ENCODE measurements around the gene CLCN1. TPM values are rescaled to one million over a fixed set of nuclear protein-coding genes. Genes with fewer than 3 reads are reported as not detected.

The CLCN1 gene
- total RNA-seq, 8 experiments from 2014 or later = 0.07 to 0.28 (median 0.15) TPM; not detected in 2

GRCh38 chr7:143299346-143299745 lies 16.6 kb upstream of the CLCN1 start:
- WGBS, 10 experiments = 17 to 100% (median 78%) methylated on average over 1 to 2 of the region's 2 CpGs; no CpG with 5 or more reads in 4 of the 10 experiments
- H3K4me3 ChIP-seq = no peak overlapping the region
- in situ Hi-C loops (cut with MboI; ENCODE audit: low pct_unique_long_range_greater_than_20kb in 2 of 9, low sequenced_read_pairs in 9 of 9, unreplicated experiment in 9 of 9) = loop anchor here in 1 of 9 experiments (25.0 kb wide), 1 partner anchor 88 kb away; the partner anchor contains the start of gene ZYX
- no peak overlapping the region for H3K27ac ChIP-seq
- no peak for ATAC-seq (replicated peaks in 6 of 8)
- no peaks in the 10 kb centered on the region for H3K4me1 ChIP-seq (replicated peaks in 1 of 2)

- H3K27ac ChIP-seq = no peak overlapping the region
- in situ Hi-C loops (cut with MboI; ENCODE audit: low pct_unique_long_range_greater_than_20kb in 2 of 9, low sequenced_read_pairs in 9 of 9, unreplicated experiment in 9 of 9) = loop anchor here in 1 of 9 experiments (25.0 kb wide), 1 partner anchor 87 kb away; the partner anchor contains the start of gene ZYX
- no peaks in the 10 kb centered on the region for H3K4me1 ChIP-seq (replicated peaks in 1 of 2)
- 60 to 100% (median 83%) methylated on average over 1 to 7 of the region's 8 CpGs; no CpG with 5 or more reads in 3 of the 10 experiments for WGBS, 10 experiments
- H3K4me3 ChIP-seq = no peak overlapping the region
- peak in 2 of 8 experiments; percentile 39 to 64 for ATAC-seq (replicated peaks in 6 of 8)
Measured at GRCh38 chr7:143299840-143300239, 16.1 kb upstream of the CLCN1 start.

- H3K4me3 ChIP-seq = no peak overlapping the region
- no peak overlapping the region for H3K27ac ChIP-seq
- in situ Hi-C loops (cut with MboI; ENCODE audit: low pct_unique_long_range_greater_than_20kb in 2 of 9, low sequenced_read_pairs in 9 of 9, unreplicated experiment in 9 of 9) = no loop called here
- WGBS, 10 experiments = 86 to 100% (median 98%) methylated on average over 5 to 8 of the region's 8 CpGs; no CpG with 5 or more reads in 2 of the 10 experiments
- ATAC-seq (replicated peaks in 6 of 8) = no peak
- no peaks in the 10 kb centered on the region for H3K4me1 ChIP-seq (replicated peaks in 1 of 2)
Measured at GRCh38 chr7:143300959-143301935, 14.7 kb upstream of the CLCN1 start.

- no peak for ATAC-seq (replicated peaks in 6 of 8)
- in situ Hi-C loops (cut with MboI; ENCODE audit: low pct_unique_long_range_greater_than_20kb in 2 of 9, low sequenced_read_pairs in 9 of 9, unreplicated experiment in 9 of 9) = no loop called here
- Histone ChIP-seq H3K4me1 (replicated peaks in 1 of 2) (no peaks in the 10 kb centered on the region), H3K4me3 (no peak overlapping the region), H3K27ac (no peak overlapping the region)
- 86 to 100% (median 98%) methylated on average over 1 to 10 of the region's 10 CpGs for WGBS, 10 experiments
Measured at GRCh38 chr7:143303733-143304132, 12.2 kb upstream of the CLCN1 start.

- H3K27ac ChIP-seq = no peak overlapping the region
- WGBS, 10 experiments = 79 to 100% (median 97%) methylated on average over 1 to 6 of the region's 6 CpGs; no CpG with 5 or more reads in 6 of the 10 experiments
- in situ Hi-C loops (cut with MboI; ENCODE audit: low pct_unique_long_range_greater_than_20kb in 2 of 9, low sequenced_read_pairs in 9 of 9, unreplicated experiment in 9 of 9) = no loop called here
- ATAC-seq (replicated peaks in 6 of 8) = no peak
- no peaks in the 10 kb centered on the region for H3K4me1 ChIP-seq (replicated peaks in 1 of 2)
- H3K4me3 ChIP-seq = no peak overlapping the region
Measured at GRCh38 chr7:143304938-143305337, 11.0 kb upstream of the CLCN1 start.

- in situ Hi-C loops (cut with MboI; ENCODE audit: low pct_unique_long_range_greater_than_20kb in 2 of 9, low sequenced_read_pairs in 9 of 9, unreplicated experiment in 9 of 9) = no loop called here
- Histone ChIP-seq H3K4me3 (no peak overlapping the region), H3K4me1 (replicated peaks in 1 of 2) (no peaks in the 10 kb centered on the region), H3K27ac (no peak overlapping the region)
- peak in 3 of 8 experiments; percentile 77 to 87 (median 82) for ATAC-seq (replicated peaks in 6 of 8)
- WGBS, 10 experiments = 52 to 100% (median 89%) methylated on average over 1 to 9 of the region's 10 CpGs
Measured at GRCh38 chr7:143305423-143306070, 10.4 kb upstream of the CLCN1 start.

GRCh38 chr7:143308632-143309031 lies 7.3 kb upstream of the CLCN1 start:
- in situ Hi-C loops (cut with MboI; ENCODE audit: low pct_unique_long_range_greater_than_20kb in 2 of 9, low sequenced_read_pairs in 9 of 9, unreplicated experiment in 9 of 9) = no loop called here
- H3K4me1 ChIP-seq (replicated peaks in 1 of 2) = no peaks in the 10 kb centered on the region
- 83 to 100% (median 100%) methylated on average over 1 to 2 of the region's 2 CpGs; no CpG with 5 or more reads in 1 of the 10 experiments for WGBS, 10 experiments
- H3K4me3 ChIP-seq = no peak overlapping the region
- no peak overlapping the region for H3K27ac ChIP-seq
- ATAC-seq (replicated peaks in 6 of 8) = no peak

GRCh38 chr7:143314127-143314526 lies 1.8 kb upstream of the CLCN1 start:
- no peak overlapping the region for H3K27ac ChIP-seq
- H3K4me3 ChIP-seq = no peak overlapping the region
- no peaks in the 10 kb centered on the region for H3K4me1 ChIP-seq (replicated peaks in 1 of 2)
- no peak for ATAC-seq (replicated peaks in 6 of 8)
- in situ Hi-C loops (cut with MboI; ENCODE audit: low pct_unique_long_range_greater_than_20kb in 2 of 9, low sequenced_read_pairs in 9 of 9, unreplicated experiment in 9 of 9) = no loop called here

- H3K4me1 ChIP-seq (replicated peaks in 1 of 2) = no peaks in the 10 kb centered on the region
- no peak overlapping the region for H3K27ac ChIP-seq
- ATAC-seq (replicated peaks in 6 of 8) = no peak
- WGBS, 10 experiments = 70 to 100% (median 93%) methylated on average over 2 to 4 of the region's 4 CpGs; no CpG with 5 or more reads in 5 of the 10 experiments
- no peak overlapping the region for H3K4me3 ChIP-seq
- in situ Hi-C loops (cut with MboI; ENCODE audit: low pct_unique_long_range_greater_than_20kb in 2 of 9, low sequenced_read_pairs in 9 of 9, unreplicated experiment in 9 of 9) = no loop called here
Measured at GRCh38 chr7:143316492-143316891, 581 bp downstream of the CLCN1 start.

GRCh38 chr7:143318661-143319060 lies 2.8 kb downstream of the CLCN1 start:
- peaks cover 7 to 9% of the 10 kb centered on the region in 2 donors for H3K4me1 ChIP-seq (replicated peaks in 1 of 2)
- no peak overlapping the region for H3K4me3 ChIP-seq
- ATAC-seq (replicated peaks in 6 of 8) = no peak
- 0 to 100% (median 80%) methylated on average over 1 to 5 of the region's 5 CpGs; no CpG with 5 or more reads in 3 of the 10 experiments for WGBS, 10 experiments
- in situ Hi-C loops (cut with MboI; ENCODE audit: low pct_unique_long_range_greater_than_20kb in 2 of 9, low sequenced_read_pairs in 9 of 9, unreplicated experiment in 9 of 9) = no loop called here
- no peak overlapping the region for H3K27ac ChIP-seq

GRCh38 chr7:143320620-143321019 lies 4.7 kb downstream of the CLCN1 start:
- H3K4me1 ChIP-seq (replicated peaks in 1 of 2) = peaks cover 8 to 9% of the 10 kb centered on the region in 2 donors
- WGBS, 10 experiments = 22 to 100% (median 67%) methylated on average over 1 to 6 of the region's 9 CpGs; no CpG with 5 or more reads in 3 of the 10 experiments
- ATAC-seq (replicated peaks in 6 of 8) = peak in 2 of 8 experiments; percentile 38 to 51
- H3K27ac ChIP-seq = no peak overlapping the region
- in situ Hi-C loops (cut with MboI; ENCODE audit: low pct_unique_long_range_greater_than_20kb in 2 of 9, low sequenced_read_pairs in 9 of 9, unreplicated experiment in 9 of 9) = no loop called here
- no peak overlapping the region for H3K4me3 ChIP-seq

GRCh38 chr7:143321242-143321641 lies 5.3 kb downstream of the CLCN1 start:
- H3K27ac ChIP-seq = no peak overlapping the region
- in situ Hi-C loops (cut with MboI; ENCODE audit: low pct_unique_long_range_greater_than_20kb in 2 of 9, low sequenced_read_pairs in 9 of 9, unreplicated experiment in 9 of 9) = no loop called here
- no peak overlapping the region for H3K4me3 ChIP-seq
- ATAC-seq (replicated peaks in 6 of 8) = no peak
- WGBS, 10 experiments = 20 to 80% methylated on average over 1 of the region's 10 CpGs; no CpG with 5 or more reads in 8 of the 10 experiments
- peaks cover 8 to 9% of the 10 kb centered on the region in 2 donors for H3K4me1 ChIP-seq (replicated peaks in 1 of 2)

GRCh38 chr7:143321734-143322133 lies 5.8 kb downstream of the CLCN1 start:
- WGBS, 10 experiments = 60% methylated on average over 1 of the region's 4 CpGs; no CpG with 5 or more reads in 9 of the 10 experiments
- no peak for ATAC-seq (replicated peaks in 6 of 8)
- Histone ChIP-seq H3K27ac (no peak overlapping the region), H3K4me3 (no peak overlapping the region), H3K4me1 (replicated peaks in 1 of 2) (peaks cover 8 to 9% of the 10 kb centered on the region in 2 donors)
- in situ Hi-C loops (cut with MboI; ENCODE audit: low pct_unique_long_range_greater_than_20kb in 2 of 9, low sequenced_read_pairs in 9 of 9, unreplicated experiment in 9 of 9) = no loop called here

All from motor neuron (in vitro differentiated cells).